Transverse colon (tissue), 4 donors: Measurements from ENCODE around the gene CDX1. TPM values are rescaled to one million over a fixed set of nuclear protein-coding genes. Genes with fewer than 3 reads are reported as not detected.
A peak's percentile ranks its signal among the peaks of the same experiment; 100 is the strongest.

Source experiments
- DNase-seq: peaks from one replicate; pipeline ENCODE4 v3.0.0-alpha.2; 2019
- H3K27ac ChIP-seq, 4 donors: fragments of 200-600 bp; sonication (generic); 2 replicates each; pipeline ENCODE4 v1.5.1; 2016 to 2018; ENCODE audit warnings: inconsistent platforms in 4 of 4
- H3K27me3 ChIP-seq: fragments of 200-600 bp; sonication (generic); 2 replicates; pipeline ENCODE4 v1.5.1; 2017; ENCODE audit warnings: inconsistent platforms
- H3K36me3 ChIP-seq, 4 donors: fragments of 200-600 bp; sonication (generic); 2 replicates each; pipeline ENCODE4 v1.5.1; 2017 to 2019; ENCODE audit warnings: inconsistent platforms in 4 of 4
- H3K4me1 ChIP-seq, 4 donors: fragments of 200-600 bp; sonication (generic); 2 replicates each; pipeline ENCODE4 v1.5.1; 2017 to 2020; ENCODE audit warnings: inconsistent platforms in 4 of 4
- H3K4me3 ChIP-seq, 4 donors: fragments of 200-600 bp; sonication (generic); 1 replicate in 1 of 4; 2 replicates in 3 of 4; pipeline versions ENCODE4 v1.5.1 to v1.6.1; 2017 to 2019; ENCODE audit warnings: inconsistent platforms in 4 of 4
- H3K9me3 ChIP-seq, 2 donors: fragments of 200-600 bp; sonication (generic); 2 replicates each; pipeline ENCODE4 v1.5.1; 2017 to 2019; ENCODE audit warnings: inconsistent platforms in 2 of 2
- CTCF ChIP-seq, 5 experiments: fragments of 200-600 bp in 3 of 5; fragments of 450-650 bp in 2 of 5; sonication (generic) in 3 of 5; IDR thresholded peaks; 1 replicate in 2 of 5; 2 replicates in 3 of 5; pipeline ENCODE4 v1.5.1; 2016 to 2017; ENCODE audit warnings: antibody characterized with exemption in 5 of 5, inconsistent platforms in 3 of 5, mild to moderate bottlenecking in 2 of 5, moderate library complexity in 1 of 5
- EP300 ChIP-seq: sonication (generic); formaldehyde crosslinking; IDR thresholded peaks from one replicate; pipeline ENCODE4 v1.6.1; 2017; ENCODE audit warnings: antibody characterized with exemption, low read depth
- POLR2A ChIP-seq: fragments of 450-650 bp; IDR thresholded peaks from one replicate; pipeline ENCODE4 v1.6.1; 2016; ENCODE audit warnings: antibody characterized with exemption, mild to moderate bottlenecking, moderate library complexity
- POLR2AphosphoS5 ChIP-seq, 3 donors: sonication (generic); formaldehyde crosslinking; IDR thresholded peaks; one replicate each; pipeline ENCODE4 v1.6.1; 2016; ENCODE audit warnings: antibody characterized with exemption in 3 of 3
- WGBS, 2 donors: methylation state at CpG; one replicate each; pipeline ENCODE4 v1.1.5; 2018; ENCODE audit warnings: low coverage in 1 of 2; 5-methylcytosine and 5-hydroxymethylcytosine counted together
- in situ Hi-C, 4 donors: fragments of 200-750 bp; cut with MboI; loops; one replicate each; pipeline versions ENCODE4 v1.15.0 to v1.15.1; 2017; ENCODE audit warnings: low sequenced_read_pairs in 3 of 4, low pct_ligation_motif_present in 1 of 4, low pct_unique_long_range_greater_than_20kb in 1 of 4
- intact Hi-C: fragments of 100-400 bp; cut with DNase I; formaldehyde crosslinking; loops from one replicate; pipeline ENCODE4 v1.15.1; 2023; ENCODE audit warnings: low total_unique reads
- total RNA-seq, 4 donors: library from RNA; depleted of rRNA; stranded (reverse); fragments of >200 nt; gene quantifications; one replicate each; pipeline ENCODE4 v1.1.0, GENCODE V29; 2016

The CDX1 gene
- total RNA-seq, 4 donors from 2014 or later: 249 to 540 (median 360) TPM

GRCh38 chr5:150179019-150179620, 12.5 kb downstream of the CDX1 start:
- H3K9me3 ChIP-seq: no peaks in the 10 kb centered on the region
- H3K36me3 ChIP-seq: no peaks in the 10 kb centered on the region
- H3K27me3 ChIP-seq: no peaks in the 10 kb centered on the region
- in situ Hi-C loops (no loop called here), intact Hi-C loops (no loop called here)
- no peak for DNase-seq
- H3K4me1 ChIP-seq: peaks cover 47 to 96% (median 80%) of the 10 kb centered on the region in 4 donors
- 63 to 100% methylated on average over 1 to 7 of the region's 7 CpGs for WGBS, 2 donors
- peak overlapping the region; percentile 85 to 88 (median 87) for H3K27ac ChIP-seq
- TF ChIP-seq CTCF (IDR thresholded peaks at IDR 0.05) (no peak), POLR2A (no peak), POLR2AphosphoS5 (IDR thresholded peaks at IDR 0.05) (no peak), EP300 (no peak)
- H3K4me3 ChIP-seq: no peak overlapping the region

- Histone ChIP-seq H3K4me3 (no peak overlapping the region), H3K9me3 (no peaks in the 10 kb centered on the region), H3K36me3 (no peaks in the 10 kb centered on the region), H3K27me3 (no peaks in the 10 kb centered on the region), H3K4me1 (peaks cover 43 to 99% (median 89%) of the 10 kb centered on the region in 4 donors), H3K27ac (peak overlapping the region; percentile 85 to 88 (median 87))
- peak in 1 of 3 donors; percentile 2 for TF ChIP-seq POLR2AphosphoS5 (IDR thresholded peaks at IDR 0.05)
- no peak for TF ChIP-seq POLR2A
- DNase-seq: peak; percentile 73
- in situ Hi-C loops: no loop called here
- intact Hi-C loops: no loop called here
- 40 to 42% methylated on average over 2 to 18 of the region's 18 CpGs for WGBS, 2 donors
Observed at GRCh38 chr5:150180241-150181026, 13.9 kb downstream of the CDX1 start.

DNA sequence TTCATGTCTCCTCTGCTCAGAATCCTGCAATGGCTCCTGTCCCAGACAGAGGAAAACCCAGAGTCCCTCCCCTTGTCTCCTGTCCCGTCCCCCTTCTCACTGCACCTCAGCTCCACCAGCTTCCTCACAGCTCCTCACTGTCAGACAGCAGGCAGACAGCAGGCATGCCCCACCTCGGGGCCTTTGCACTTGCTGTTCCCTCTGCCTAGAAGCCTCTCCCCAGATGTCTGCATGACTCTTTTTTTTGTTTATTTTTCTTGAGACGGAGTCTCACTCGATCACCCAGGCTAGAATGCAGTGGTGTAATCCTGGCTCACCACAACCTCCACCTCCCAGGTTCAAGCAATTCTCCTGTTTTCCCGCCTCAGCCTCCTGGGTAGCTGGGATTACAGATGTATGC, 14.4 kb downstream of the CDX1 start:
- intact Hi-C loops (no loop called here), in situ Hi-C loops (no loop called here)
- TF ChIP-seq POLR2A (no peak), POLR2AphosphoS5 (IDR thresholded peaks at IDR 0.05) (no peak), EP300 (no peak), CTCF (IDR thresholded peaks at IDR 0.05) (no peak)
- Histone ChIP-seq H3K27me3 (no peaks in the 10 kb centered on the region), H3K27ac (peak overlapping the region; percentile 85 to 88 (median 87)), H3K9me3 (no peaks in the 10 kb centered on the region), H3K36me3 (no peaks in the 10 kb centered on the region), H3K4me1 (peaks cover 49 to 100% (median 92%) of the 10 kb centered on the region in 4 donors), H3K4me3 (no peak overlapping the region)
- WGBS, 2 donors: 37 to 39% methylated on average over 5 of the region's 5 CpGs
- peak; percentile 76 for DNase-seq

- in situ Hi-C loops: no loop called here
- Histone ChIP-seq H3K4me1 (peaks cover 51 to 100% (median 93%) of the 10 kb centered on the region in 4 donors), H3K27ac (peak overlapping the region; percentile 85 to 88 (median 87)), H3K36me3 (no peaks in the 10 kb centered on the region), H3K4me3 (no peak overlapping the region), H3K27me3 (no peaks in the 10 kb centered on the region), H3K9me3 (no peaks in the 10 kb centered on the region)
- intact Hi-C loops: no loop called here
- 67 to 74% methylated on average over 1 to 9 of the region's 9 CpGs for WGBS, 2 donors
- no peak for DNase-seq
- TF ChIP-seq CTCF (IDR thresholded peaks at IDR 0.05) (no peak), EP300 (no peak), POLR2A (no peak)
Observed at GRCh38 chr5:150181766-150182545, 15.4 kb downstream of the CDX1 start.
